Liver (tissue), 9 donors: ENCODE measurements around the gene SCUBE1. TPM values are rescaled to one million over a fixed set of nuclear protein-coding genes. Genes with fewer than 3 reads are reported as not detected.

Experiments used
- DNase-seq: peaks from one replicate; pipeline ENCODE4 v3.0.0-alpha.2; 2017; ENCODE audit warnings: low spot score
- H3K27ac ChIP-seq, 2 donors: one replicate each; pipeline ENCODE4 v1.7.0; 2013; ENCODE audit warnings: inconsistent platforms in 2 of 2, low read length in 2 of 2, control low read depth in 1 of 2, low read depth in 1 of 2, mild to moderate bottlenecking in 1 of 2
- H3K27me3 ChIP-seq, 4 donors: one replicate each; pipeline versions ENCODE4 v1.6.1 to v1.7.0; 2013; ENCODE audit warnings: low read length in 3 of 4, inconsistent platforms in 1 of 4, mild to moderate bottlenecking in 1 of 4, moderate library complexity in 1 of 4; ENCODE audit not compliant: control insufficient read depth in 4 of 4, insufficient read depth in 4 of 4
- H3K36me3 ChIP-seq, 4 donors: one replicate each; pipeline versions ENCODE4 v1.6.1 to v1.7.0; 2013; ENCODE audit warnings: low read length in 3 of 4, mild to moderate bottlenecking in 3 of 4, low read depth in 1 of 4, moderate library complexity in 1 of 4; ENCODE audit not compliant: control insufficient read depth in 4 of 4, insufficient read depth in 3 of 4
- H3K4me1 ChIP-seq, 4 donors: one replicate each; pipeline versions ENCODE4 v1.6.1 to v1.7.0; 2013; ENCODE audit warnings: low read length in 3 of 4, mild to moderate bottlenecking in 3 of 4, moderate library complexity in 1 of 4; ENCODE audit not compliant: control insufficient read depth in 4 of 4, insufficient read depth in 4 of 4
- H3K4me3 ChIP-seq, 3 donors: one replicate each; pipeline versions ENCODE4 v1.6.1 to v1.7.0; 2013; ENCODE audit warnings: low read length in 3 of 3, control low read depth in 1 of 3, low read depth in 1 of 3, mild to moderate bottlenecking in 1 of 3
- H3K9ac ChIP-seq, 2 donors: one replicate each; pipeline ENCODE4 v1.7.0; 2013; ENCODE audit warnings: low read length in 2 of 2, mild to moderate bottlenecking in 2 of 2, moderate library complexity in 2 of 2, control low read depth in 1 of 2, low read depth in 1 of 2
- H3K9me3 ChIP-seq, 4 donors: one replicate each; pipeline versions ENCODE4 v1.6.1 to v1.7.0; 2013; ENCODE audit warnings: low read length in 3 of 4; ENCODE audit not compliant: control insufficient read depth in 4 of 4
- CTCF ChIP-seq: fragments of 150-350 bp; IDR thresholded peaks from 2 replicates; pipeline ENCODE4 v1.5.1; 2017; ENCODE audit warnings: improper control_type of control experiment, low read depth, low read length; ENCODE audit not compliant: missing input control
- EGR1 ChIP-seq, 2 donors: IDR thresholded peaks; 2 replicates each; pipeline ENCODE4 v1.6.1; 2016 to 2018; ENCODE audit warnings: antibody characterized with exemption in 2 of 2, low read depth in 2 of 2
- FOXA1 ChIP-seq: IDR thresholded peaks from 2 replicates; pipeline ENCODE4 v1.6.1; 2016; ENCODE audit warnings: antibody characterized with exemption
- FOXA2 ChIP-seq: IDR thresholded peaks from 2 replicates; pipeline ENCODE4 v1.6.1; 2016; ENCODE audit warnings: antibody characterized with exemption
- GABPA ChIP-seq, 2 donors: IDR thresholded peaks in 1 of 2; conservative IDR thresholded peaks in 1 of 2; 2 replicates each; pipeline ENCODE4 v1.6.1; 2016; ENCODE audit warnings: antibody characterized with exemption in 2 of 2, mild to moderate bottlenecking in 1 of 2, moderate library complexity in 1 of 2
- JUND ChIP-seq, 2 donors: IDR thresholded peaks; 2 replicates each; pipeline ENCODE4 v1.6.1; 2016; ENCODE audit warnings: antibody characterized with exemption in 2 of 2
- MAX ChIP-seq: IDR thresholded peaks from 2 replicates; pipeline ENCODE4 v1.6.1; 2016; ENCODE audit warnings: antibody characterized with exemption
- NR2F2 ChIP-seq: IDR thresholded peaks from 2 replicates; pipeline ENCODE4 v1.6.1; 2016; ENCODE audit warnings: antibody characterized with exemption
- RAD21 ChIP-seq, 2 donors: IDR thresholded peaks; 2 replicates each; pipeline ENCODE4 v1.6.1; 2016; ENCODE audit warnings: antibody characterized with exemption in 2 of 2, mild to moderate bottlenecking in 2 of 2
- REST ChIP-seq: IDR thresholded peaks from 2 replicates; pipeline ENCODE4 v1.6.1; 2016; ENCODE audit warnings: antibody characterized with exemption, mild to moderate bottlenecking
- RXRA ChIP-seq, 2 donors: IDR thresholded peaks; 2 replicates each; pipeline ENCODE4 v1.6.1; 2017 to 2018; ENCODE audit warnings: antibody characterized with exemption in 2 of 2, mild to moderate bottlenecking in 1 of 2
- SP1 ChIP-seq: IDR thresholded peaks from 2 replicates; pipeline ENCODE4 v1.6.1; 2018; ENCODE audit warnings: antibody characterized with exemption, mild to moderate bottlenecking
- TAF1 ChIP-seq: conservative IDR thresholded peaks from 2 replicates; pipeline ENCODE4 v1.6.1; 2016; ENCODE audit warnings: antibody characterized with exemption, mild to moderate bottlenecking
- YY1 ChIP-seq: IDR thresholded peaks from 2 replicates; pipeline ENCODE4 v1.6.1; 2016; ENCODE audit warnings: antibody characterized with exemption, mild to moderate bottlenecking
- ZBTB33 ChIP-seq: IDR thresholded peaks from 2 replicates; pipeline ENCODE4 v1.6.1; 2016; ENCODE audit warnings: antibody characterized with exemption
- WGBS: extraction: QIAGEN DNeasy Blood & Tissue Kit; methylation state at CpG from one replicate; pipeline ENCODE4 v1.1.7; 2013; 5-methylcytosine and 5-hydroxymethylcytosine counted together
- polyA plus RNA-seq, 2 donors: library from polyadenylated mRNA; stranded (reverse) in 1 of 2; unstranded in 1 of 2; fragments of 200-250 nt in 1 of 2; fragments of >200 nt in 1 of 2; fragmentation: Nextera tagmentation in 1 of 2; extraction: Ambion mirVana in 1 of 2; gene quantifications; one replicate each; pipeline versions ENCODE4 v1.2.1 to v1.2.3, GENCODE V29; 2013 to 2015
- total RNA-seq, 2 donors: library from RNA; depleted of rRNA; stranded (reverse); fragments of >200 nt; gene quantifications; one replicate each; pipeline ENCODE4 v1.2.3, GENCODE V29; 2014
- donor health status: healthy.
- donor health status: healthy.
- donor health status: healthy.
- donor health status: healthy.
- donor health status: healthy.

SCUBE1 gene
- under 1 TPM in 1 of 2 donors, not detected in 1; 0.08 TPM for total RNA-seq
- polyA plus RNA-seq: under 1 TPM; 0.07 to 0.46 TPM

- DNase-seq: peak; percentile 50
- Histone ChIP-seq H3K9me3 (no peaks in the 10 kb centered on the region), H3K9ac (no peak within 1 kb of the TSS), H3K27ac (no peak within 1 kb of the TSS), H3K4me3 (peak within 1 kb of the TSS in 1 of 3 donors; percentile 41), H3K4me1 (peaks cover 14 to 30% (median 19%) of the 10 kb centered on the region in 4 donors), H3K27me3 (peaks cover 0 to 2% (median under 1%) of the 10 kb centered on the region in 4 donors), H3K36me3 (no peaks in the 10 kb centered on the region)
- WGBS: 6% methylated on average over 56 of the region's 56 CpGs
- TF ChIP-seq RAD21 (IDR thresholded peaks at IDR 0.05) (no peak), FOXA2 (no peak), ZBTB33 (no peak), FOXA1 (no peak), GABPA (IDR thresholded peaks at IDR 0.05 in 1 of 2, conservative IDR thresholded peaks at IDR 0.05 in 1 of 2) (no peak), SP1 (no peak), NR2F2 (no peak), EGR1 (IDR thresholded peaks at IDR 0.05; ENCODE audit: low read depth in 2 of 2) (no peak), MAX (no peak), CTCF (no peak), YY1 (no peak), TAF1 (no peak), REST (no peak)
These were observed at the start of gene SCUBE1 for GRCh38 chr22:43343262-43343669. Gene SCUBE1 (minus strand): TSS chr22:43343372. CDS start chr22:43343261, 111 bp downstream.

- TF ChIP-seq MAX (no peak), FOXA1 (no peak), REST (no peak), FOXA2 (no peak), TAF1 (no peak), NR2F2 (no peak), JUND (IDR thresholded peaks at IDR 0.05) (no peak), RXRA (IDR thresholded peaks at IDR 0.05) (no peak), GABPA (IDR thresholded peaks at IDR 0.05 in 1 of 2, conservative IDR thresholded peaks at IDR 0.05 in 1 of 2) (no peak)
- H3K9ac ChIP-seq: no peak overlapping the region
- no peaks in the 10 kb centered on the region for H3K36me3 ChIP-seq
- no peaks in the 10 kb centered on the region for H3K27me3 ChIP-seq
- H3K9me3 ChIP-seq: no peaks in the 10 kb centered on the region
- H3K27ac ChIP-seq: peak overlapping the region in 1 of 2 donors; percentile 89
- H3K4me3 ChIP-seq: no peak overlapping the region
- H3K4me1 ChIP-seq: peaks cover 15 to 42% (median 30%) of the 10 kb centered on the region in 4 donors
- 92% methylated on average over 9 of the region's 9 CpGs for WGBS
- no peak for DNase-seq
These were observed 49.3 kb upstream of the SCUBE1 start for GRCh38 chr22:43392385-43392989.
